B cell (primary cell): Measurements from ENCODE around the gene NDUFAB1. TPM values are rescaled to one million over a fixed set of nuclear protein-coding genes. Genes with fewer than 3 reads are reported as not detected.

Experiments
- ATAC-seq: fragments of 200-7000 bp; cut with Tn5 transposase; one replicate; pipeline ENCODE4 v1.10.0; 2021; ENCODE audit warnings: low read depth, mild to moderate bottlenecking, moderate number of reproducible peaks, moderate library complexity
- CTCF ChIA-PET: fragments of 350-600 bp; sonication (Branson Sonifier 250); formaldehyde crosslinking; loops from one replicate; lab custom pipeline; 2021; ENCODE audit warnings: antibody characterized with exemption, inconsistent platforms; lab: Charles Lee
- POLR2A ChIA-PET: fragments of 350-600 bp; sonication (Branson Sonifier 250); formaldehyde crosslinking; loops from one replicate; lab custom pipeline; 2021; ENCODE audit warnings: antibody characterized with exemption; lab: Charles Lee
- DNase-seq: peaks from one replicate; pipeline ENCODE4 v3.0.0; 2013
- H2AFZ ChIP-seq: 2 replicates; pipeline ENCODE4 v1.6.1; 2012; ENCODE audit warnings: mild to moderate bottlenecking, low read depth, low read length; ENCODE audit not compliant: insufficient read depth, poor library complexity, severe bottlenecking
- H3K27ac ChIP-seq, 2 donors: 1 replicate in 1 of 2; 2 replicates in 1 of 2; pipeline ENCODE4 v1.5.1; 2012 to 2013; ENCODE audit warnings: low read length in 2 of 2, mild to moderate bottlenecking in 2 of 2, moderate library complexity in 1 of 2
- H3K27me3 ChIP-seq, 4 experiments: fragments of 200-600 bp in 1 of 4; sonication (generic) in 1 of 4; replicated peaks in 1 of 4; 1 replicate in 2 of 4; 2 replicates in 2 of 4; pipeline versions ENCODE4 v1.6.1 to v1.7.0; 2013 to 2016; ENCODE audit warnings: low read length in 3 of 4, mild to moderate bottlenecking in 2 of 4, mixed read lengths in 1 of 4, moderate library complexity in 1 of 4; ENCODE audit not compliant: insufficient read depth in 4 of 4, control insufficient read depth in 3 of 4; ENCODE audit errors: control extremely low read depth in 1 of 4
- H3K36me3 ChIP-seq, 2 experiments: replicated peaks in 1 of 2; 1 replicate in 1 of 2; 2 replicates in 1 of 2; pipeline versions ENCODE4 v1.6.1 to v1.7.1; 2013; ENCODE audit warnings: low read length in 1 of 2; ENCODE audit not compliant: insufficient read depth in 2 of 2, control insufficient read depth in 1 of 2; ENCODE audit errors: control extremely low read depth in 1 of 2, extremely low read depth in 1 of 2
- H3K4me1 ChIP-seq, 2 donors: fragments of 200-600 bp in 1 of 2; sonication (generic) in 1 of 2; 1 replicate in 1 of 2; 2 replicates in 1 of 2; pipeline versions ENCODE4 v1.5.1 to v1.6.1; 2013 to 2017; ENCODE audit warnings: low read length in 2 of 2; ENCODE audit not compliant: control insufficient read depth in 2 of 2, insufficient read depth in 2 of 2
- H3K4me2 ChIP-seq: replicated peaks from 2 replicates; pipeline ENCODE3; 2012; ENCODE audit warnings: mild to moderate bottlenecking, low read depth, low read length; ENCODE audit not compliant: poor library complexity, severe bottlenecking
- H3K4me3 ChIP-seq, 5 experiments: fragments of 200-600 bp in 1 of 5; sonication (generic) in 1 of 5; 1 replicate in 3 of 5; 2 replicates in 2 of 5; pipeline versions ENCODE4 v1.5.1 to v1.7.0; 2011 to 2016; ENCODE audit warnings: low read length in 4 of 5, mild to moderate bottlenecking in 4 of 5, low read depth in 2 of 5, control low read depth in 1 of 5, moderate library complexity in 1 of 5; ENCODE audit not compliant: insufficient read depth in 1 of 5; ENCODE audit errors: control extremely low read depth in 1 of 5, extremely low read depth in 1 of 5
- H3K79me2 ChIP-seq: fragments of 200-600 bp; sonication (generic); one replicate; pipeline ENCODE4 v1.6.0; 2016; ENCODE audit warnings: low read length; ENCODE audit not compliant: control insufficient read depth, insufficient read depth
- H3K9ac ChIP-seq: fragments of 200-600 bp; sonication (generic); 2 replicates; pipeline ENCODE4 v1.6.1; 2017; ENCODE audit warnings: mild to moderate bottlenecking, low read length, moderate library complexity
- H3K9me3 ChIP-seq, 3 donors: one replicate each; pipeline versions ENCODE4 v1.6.1 to v1.7.1; 2013; ENCODE audit warnings: low read length in 2 of 3; ENCODE audit not compliant: control insufficient read depth in 2 of 3, insufficient read depth in 1 of 3; ENCODE audit errors: control extremely low read depth in 1 of 3
- H4K20me1 ChIP-seq: 2 replicates; pipeline ENCODE4 v1.6.0; 2012; ENCODE audit warnings: mild to moderate bottlenecking, low read length; ENCODE audit not compliant: insufficient read depth, control insufficient read depth, poor library complexity, severe bottlenecking
- H3K27ac Mint-ChIP-seq: one replicate; pipeline ENCODE4 v1.8.0; 2021; ENCODE audit warnings: mixed read lengths
- H3K27me3 Mint-ChIP-seq: one replicate; pipeline ENCODE4 v1.8.0; 2021; ENCODE audit warnings: mixed read lengths
- H3K4me1 Mint-ChIP-seq: one replicate; pipeline ENCODE4 v1.8.0; 2021; ENCODE audit warnings: mixed read lengths
- H3K4me3 Mint-ChIP-seq: one replicate; pipeline ENCODE4 v1.8.0; 2021; ENCODE audit warnings: mixed read lengths
- H3K9me3 Mint-ChIP-seq: one replicate; pipeline ENCODE4 v1.8.0; 2022; ENCODE audit warnings: mixed read lengths; ENCODE audit not compliant: insufficient read depth
- EZH2 ChIP-seq: IDR thresholded peaks from 2 replicates; pipeline ENCODE4 v1.6.1; 2012; ENCODE audit warnings: borderline replicate concordance, low read depth, mild to moderate bottlenecking, moderate library complexity, low read length; ENCODE audit not compliant: insufficient read depth, poor library complexity, severe bottlenecking
- WGBS: methylation state at CpG from one replicate; pipeline ENCODE4 v1.1.5; 2013; ENCODE audit warnings: missing lambda C conversion rate; ENCODE audit not compliant: insufficient coverage; 5-methylcytosine and 5-hydroxymethylcytosine counted together
- intact Hi-C: fragments of 100-400 bp; cut with micrococcal nuclease; formaldehyde crosslinking; loops from one replicate; pipeline ENCODE4 v1.10.0; 2022
- polyA plus RNA-seq: library from polyadenylated mRNA; depleted of rRNA; stranded (reverse); fragments of >200 nt; gene quantifications from 2 replicates; pipeline ENCODE4 v1.2.3, GENCODE V29; 2012
- total RNA-seq, 2 donors: library from RNA; stranded (reverse); fragments of 120-200 nt in 1 of 2; gene quantifications; 1 replicate in 1 of 2; 2 replicates in 1 of 2; pipeline versions ENCODE4 v1.2.3 to v1.2.4, GENCODE V29; 2013 to 2022
- TF ChIP-seq, protein P1 (sequence below): fragments of 200-600 bp; IDR thresholded peaks from one replicate; pipeline ENCODE4 v1.8.0; 2022; ENCODE audit warnings: antibody characterized with exemption, mild to moderate bottlenecking

Gene NDUFAB1
- total and polyA plus RNA-seq, 2 donors (not counting 1 experiment from before 2014, with no cell fraction given): 33.6 to 39.3 TPM

GRCh38 chr16:23573817-23574216, 22.3 kb downstream of the NDUFAB1 start:
- Histone ChIP-seq H3K36me3 (peaks cover 0 to 32% of the 10 kb centered on the region in 2 experiments), H2AFZ (no peak overlapping the region), H3K27ac (no peak overlapping the region), H4K20me1 (no peaks in the 10 kb centered on the region), H3K9ac (no peak overlapping the region), H3K4me3 (no peak overlapping the region), H3K4me2 (no peak overlapping the region), H3K79me2 (no peaks in the 10 kb centered on the region), H3K27me3 (no peaks in the 10 kb centered on the region), H3K4me1 (peaks cover 20 to 26% of the 10 kb centered on the region in 2 donors), H3K9me3 (no peaks in the 10 kb centered on the region)
- peaks cover 25% of the 10 kb centered on the region for H3K4me1 Mint-ChIP-seq
- ATAC-seq (no peak), DNase-seq (no peak)
- no peak overlapping the region for H3K4me3 Mint-ChIP-seq
- no peaks in the 10 kb centered on the region for H3K9me3 Mint-ChIP-seq
- TF ChIP-seq, protein P1, sequence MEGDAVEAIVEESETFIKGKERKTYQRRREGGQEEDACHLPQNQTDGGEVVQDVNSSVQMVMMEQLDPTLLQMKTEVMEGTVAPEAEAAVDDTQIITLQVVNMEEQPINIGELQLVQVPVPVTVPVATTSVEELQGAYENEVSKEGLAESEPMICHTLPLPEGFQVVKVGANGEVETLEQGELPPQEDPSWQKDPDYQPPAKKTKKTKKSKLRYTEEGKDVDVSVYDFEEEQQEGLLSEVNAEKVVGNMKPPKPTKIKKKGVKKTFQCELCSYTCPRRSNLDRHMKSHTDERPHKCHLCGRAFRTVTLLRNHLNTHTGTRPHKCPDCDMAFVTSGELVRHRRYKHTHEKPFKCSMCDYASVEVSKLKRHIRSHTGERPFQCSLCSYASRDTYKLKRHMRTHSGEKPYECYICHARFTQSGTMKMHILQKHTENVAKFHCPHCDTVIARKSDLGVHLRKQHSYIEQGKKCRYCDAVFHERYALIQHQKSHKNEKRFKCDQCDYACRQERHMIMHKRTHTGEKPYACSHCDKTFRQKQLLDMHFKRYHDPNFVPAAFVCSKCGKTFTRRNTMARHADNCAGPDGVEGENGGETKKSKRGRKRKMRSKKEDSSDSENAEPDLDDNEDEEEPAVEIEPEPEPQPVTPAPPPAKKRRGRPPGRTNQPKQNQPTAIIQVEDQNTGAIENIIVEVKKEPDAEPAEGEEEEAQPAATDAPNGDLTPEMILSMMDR: no peak
- no peak for TF ChIP-seq EZH2
- ChIA-PET CTCF (interaction anchor here (1.2 kb wide), 1 partner anchor 23 kb away, joined by 4 read pairs; no protein-coding TSS in a partner anchor), POLR2A (no interaction called here)
- no peak overlapping the region for H3K27ac Mint-ChIP-seq
- WGBS: 92% methylated on average over 5 of the region's 5 CpGs
- no peaks in the 10 kb centered on the region for H3K27me3 Mint-ChIP-seq
- intact Hi-C loops: no loop called here

- ATAC-seq (no peak), DNase-seq (no peak)
- Histone ChIP-seq H3K27ac (peak overlapping the region in 1 of 2 donors; percentile 39), H2AFZ (no peak overlapping the region), H3K4me3 (no peak overlapping the region), H3K9ac (no peak overlapping the region), H3K4me2 (no peak overlapping the region), H3K4me1 (peaks cover 20 to 28% of the 10 kb centered on the region in 2 donors), H3K36me3 (peaks cover 0 to 30% of the 10 kb centered on the region in 2 experiments), H3K79me2 (no peaks in the 10 kb centered on the region), H4K20me1 (no peaks in the 10 kb centered on the region), H3K9me3 (no peaks in the 10 kb centered on the region), H3K27me3 (no peaks in the 10 kb centered on the region)
- Mint-ChIP-seq H3K9me3 (no peaks in the 10 kb centered on the region), H3K4me1 (peaks cover 25% of the 10 kb centered on the region), H3K27me3 (no peaks in the 10 kb centered on the region), H3K4me3 (no peak overlapping the region), H3K27ac (no peak overlapping the region)
- TF ChIP-seq EZH2: no peak
- POLR2A ChIA-PET: no interaction called here
- 94% methylated on average over 7 of the region's 9 CpGs for WGBS
- intact Hi-C loops: no loop called here
- CTCF ChIA-PET: interaction anchor here (1.2 kb wide), 1 partner anchor 24 kb away, joined by 4 read pairs; no protein-coding TSS in a partner anchor
These were observed 23.7 kb downstream of the NDUFAB1 start for GRCh38 chr16:23572394-23572793.
